HG02840 (cell line): ENCODE measurements around the gene C19orf85.

Experiments
- ATAC-seq: cut with Tn5 transposase; IDR thresholded peaks from one replicate; pipeline ENCODE4 v1.9.1; 2021; ENCODE audit warnings: mild to moderate bottlenecking, moderate library complexity, moderate number of reproducible peaks; ENCODE audit not compliant: unreplicated experiment, low FRiP score

C19orf85 gene

GRCh38 chr19:55479451-55480230 is 15.1 kb upstream of the C19orf85 start:
- no peak for ATAC-seq

GRCh38 chr19:55479045-55479444 is 14.5 kb upstream of the C19orf85 start:
- no peak for ATAC-seq

- ATAC-seq: no peak
Measured at GRCh38 chr19:55478364-55478763, 13.8 kb upstream of the C19orf85 start.

- ATAC-seq: no peak
Measured at GRCh38 chr19:55477905-55478304, 13.4 kb upstream of the C19orf85 start.

- ATAC-seq: peak; percentile 91
Measured at GRCh38 chr19:55476100-55476775, 11.7 kb upstream of the C19orf85 start, which contains the start of gene ZNF628. Gene ZNF628, plus strand, starts transcription at chr19:55476617. Its CDS starts 3,294 bp downstream, at chr19:55479911.

GRCh38 chr19:55474269-55475265 is 10.0 kb upstream of the C19orf85 start:
- ATAC-seq: no peak

- ATAC-seq: no peak
Measured at GRCh38 chr19:55473225-55474012, 8.9 kb upstream of the C19orf85 start.

- no peak for ATAC-seq
Measured at GRCh38 chr19:55472463-55472862, 7.9 kb upstream of the C19orf85 start.

- ATAC-seq: no peak
Measured at GRCh38 chr19:55471266-55471665, 6.7 kb upstream of the C19orf85 start.

- ATAC-seq: no peak
Measured at GRCh38 chr19:55468054-55468393, 3.5 kb upstream of the C19orf85 start.

- ATAC-seq: no peak
Measured at GRCh38 chr19:55467236-55468053, 2.9 kb upstream of the C19orf85 start.

GRCh38 chr19:55466241-55466614 is 1.7 kb upstream of the C19orf85 start:
- ATAC-seq: no peak

- ATAC-seq: no peak
Measured at GRCh38 chr19:55465460-55466240, 1.1 kb upstream of the C19orf85 start.

- no peak for ATAC-seq
Measured at GRCh38 chr19:55464039-55464661, 401 bp downstream of the C19orf85 start.

GRCh38 chr19:55463583-55464031 is 944 bp downstream of the C19orf85 start:
- no peak for ATAC-seq

- no peak for ATAC-seq
Measured at GRCh38 chr19:55462722-55463121, 1.8 kb downstream of the C19orf85 start.

- ATAC-seq: no peak
Measured at GRCh38 chr19:55461974-55462626, 2.5 kb downstream of the C19orf85 start.
